Stimulated activated CD8-positive, alpha-beta memory T cell treated with anti-CD3 and anti-CD28 coated beads, Interleukin-12 subunit alpha, Interleukin-12 subunit beta, amount 100 ng/mL, for 4 hours (primary cell): ENCODE measurements around the gene HDGF.

Source experiments
- DNase-seq: peaks from one replicate; pipeline ENCODE4 v3.0.0-alpha.2; 2020; ENCODE audit warnings: low read depth

HDGF gene

DNA sequence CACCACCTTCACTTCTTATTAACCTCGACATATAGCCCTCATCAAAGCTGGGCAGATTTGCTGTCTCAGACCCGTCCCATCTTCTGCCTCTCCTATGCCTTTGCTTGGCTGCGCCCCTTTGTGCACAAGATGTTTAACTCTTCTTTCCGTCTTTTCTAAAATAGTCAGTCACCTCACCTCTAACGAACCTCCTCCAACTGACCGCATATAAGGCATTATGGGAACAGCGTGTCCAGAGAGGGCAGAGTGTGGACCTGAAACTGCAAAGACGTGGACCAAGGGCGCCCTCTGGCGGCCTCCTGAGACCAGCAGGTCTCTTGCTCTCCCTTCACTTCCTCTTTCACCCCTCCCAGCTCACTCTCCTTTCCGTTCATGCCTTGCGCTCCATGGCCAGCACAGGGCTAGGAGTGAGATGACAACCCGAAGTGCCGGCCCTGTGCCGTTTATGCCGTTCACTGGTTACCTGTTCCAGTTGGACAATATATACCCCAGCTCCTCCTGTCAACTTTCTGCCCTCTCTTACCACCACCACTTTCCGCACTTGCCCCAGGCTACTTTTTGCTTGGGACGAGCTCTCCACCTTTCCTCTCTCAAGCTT, 25.7 kb downstream of the HDGF start:
- DNase-seq: peak; percentile 56

- DNase-seq: no peak
These were observed 29.9 kb downstream of the HDGF start for GRCh38 chr1:156721535-156721934.

GRCh38 chr1:156721131-156721530, 30.3 kb downstream of the HDGF start:
- DNase-seq: no peak

- no peak for DNase-seq
These were observed 34.1 kb downstream of the HDGF start for GRCh38 chr1:156717351-156717750.

DNA sequence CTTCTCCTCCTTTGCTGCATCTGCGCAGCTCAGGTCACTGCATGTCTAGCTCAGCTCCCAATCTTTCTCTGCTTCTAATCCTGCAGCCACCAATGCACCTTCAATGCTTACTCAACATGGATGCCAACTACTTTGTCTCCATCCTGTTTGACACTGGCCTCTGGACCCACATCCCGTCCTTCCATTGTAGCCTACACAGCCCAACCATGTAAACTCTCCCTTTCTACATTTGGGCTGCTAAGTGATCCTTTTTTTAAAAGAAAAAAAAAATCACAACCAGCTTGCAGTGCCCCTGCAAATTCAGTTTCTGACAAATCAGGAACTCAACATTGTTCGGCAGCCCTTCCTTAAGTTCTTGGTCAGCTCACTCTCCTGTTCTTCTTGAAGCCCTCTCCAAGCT, 36.6 kb downstream of the HDGF start:
- no peak for DNase-seq

DNA sequence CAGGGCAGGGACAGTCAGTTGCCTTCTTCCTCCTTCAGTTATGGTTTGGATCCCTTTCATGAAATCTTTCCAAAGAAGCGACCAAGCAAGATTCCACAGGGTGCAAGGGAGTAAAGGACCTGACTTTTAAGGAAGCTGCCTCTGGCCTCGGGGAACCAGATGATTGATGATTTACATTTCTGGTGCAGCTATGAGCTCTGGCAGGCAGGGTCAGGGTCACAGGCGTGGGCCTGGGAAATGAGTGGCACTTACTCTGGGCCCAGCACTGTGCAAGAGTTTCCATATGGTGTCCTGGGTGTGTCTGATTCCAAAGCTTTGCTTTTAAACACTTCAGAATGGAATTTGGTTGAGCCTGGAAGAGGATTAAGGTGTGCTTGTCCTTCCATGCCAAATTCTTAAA, 38.8 kb downstream of the HDGF start:
- DNase-seq: no peak

DNA sequence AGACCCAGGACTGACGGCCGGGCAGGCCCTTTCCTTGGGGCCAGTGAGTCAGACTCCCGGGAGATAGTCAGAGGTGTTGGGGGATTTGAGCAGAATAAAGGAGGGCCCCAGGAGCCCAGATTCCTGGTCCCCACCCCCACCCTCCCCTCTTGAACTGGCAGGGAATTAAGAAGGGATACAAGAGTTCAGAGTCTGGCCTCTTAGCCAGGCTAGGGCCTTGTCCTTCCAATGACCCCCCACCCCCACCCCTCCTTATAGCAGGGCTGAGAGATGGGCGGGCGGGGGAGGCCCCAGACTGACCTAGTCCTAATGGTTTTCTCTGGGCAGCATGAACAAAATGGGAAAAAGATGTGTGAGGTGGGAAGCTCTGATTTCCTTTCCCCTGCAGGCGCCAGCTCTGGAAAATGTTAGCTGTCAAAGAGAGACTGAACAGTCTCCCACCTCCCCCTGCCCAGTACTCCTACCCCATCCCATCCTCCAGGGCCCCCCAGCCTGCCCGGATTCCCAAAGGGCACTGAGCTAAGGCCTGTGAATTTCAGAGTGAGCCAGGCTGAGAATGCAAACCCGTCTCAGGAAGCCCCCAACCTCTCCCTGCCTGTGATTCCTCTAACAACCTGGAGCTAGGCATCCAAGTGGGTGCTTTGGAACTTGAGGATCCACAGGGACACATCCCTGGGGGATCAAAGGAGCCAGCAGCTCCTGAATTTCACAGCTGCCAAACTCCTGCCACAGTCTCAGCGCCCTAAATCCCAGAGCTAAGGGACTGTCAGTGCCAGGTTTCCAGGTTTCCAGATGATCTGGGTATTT, 40.3 kb downstream of the HDGF start:
- no peak for DNase-seq

DNA sequence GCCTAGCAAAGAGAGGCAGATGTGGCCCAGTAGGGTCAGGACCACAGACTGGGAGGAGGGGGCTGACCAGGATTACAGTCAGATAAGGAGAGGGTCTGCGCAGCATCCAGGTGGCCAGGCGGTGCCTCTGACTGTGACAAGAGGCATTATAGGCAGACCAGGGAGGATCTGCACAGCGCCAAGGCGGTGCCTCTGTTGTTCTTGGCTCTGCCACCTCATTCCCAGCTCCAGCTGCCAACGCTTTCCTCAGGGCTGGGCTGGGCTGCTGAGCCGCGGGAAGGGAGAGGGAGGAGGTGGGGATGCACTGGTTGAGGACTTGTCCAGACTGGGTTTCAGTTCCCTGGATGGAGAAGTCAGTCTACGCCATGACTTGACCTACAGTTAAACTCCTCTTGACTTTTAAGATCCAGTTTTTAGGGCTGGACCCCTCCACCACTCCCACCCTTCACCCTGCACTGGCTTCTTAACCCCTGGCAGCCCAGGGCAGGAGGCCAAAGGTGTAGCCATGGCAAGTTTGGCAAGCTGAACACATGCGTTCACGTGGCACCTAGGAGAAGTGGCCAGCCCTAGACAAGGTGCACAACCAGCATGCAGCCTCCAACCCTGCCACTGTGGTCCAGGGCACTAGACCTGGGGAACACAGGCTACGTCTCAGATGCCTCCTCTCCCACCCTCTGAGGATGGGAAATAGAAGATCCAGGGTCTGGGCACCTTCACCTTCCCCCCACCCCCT, 41.6 kb downstream of the HDGF start:
- no peak for DNase-seq

DNA sequence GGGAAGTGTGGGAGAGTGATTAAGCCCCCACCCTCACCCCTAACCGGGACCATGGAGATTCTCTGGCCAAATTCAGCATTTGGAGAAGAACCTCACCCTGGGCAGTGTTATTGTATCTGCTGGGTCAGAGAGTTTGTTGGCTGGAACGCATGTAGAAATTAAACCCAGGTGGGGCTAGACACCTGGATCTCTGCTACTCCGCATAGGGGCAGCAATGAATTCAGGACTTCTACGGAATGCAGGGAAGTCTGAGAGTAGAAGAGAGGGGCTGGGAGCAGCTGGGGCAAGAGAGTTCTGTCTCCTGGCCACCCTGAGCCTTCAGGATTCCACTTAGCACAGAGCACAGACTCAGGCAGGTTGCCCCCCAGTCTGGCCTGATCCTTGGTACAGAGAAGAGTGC, 42.4 kb downstream of the HDGF start:
- no peak for DNase-seq

GRCh38 chr1:156708218-156708661, 43.2 kb downstream of the HDGF start:
- DNase-seq: no peak

DNA sequence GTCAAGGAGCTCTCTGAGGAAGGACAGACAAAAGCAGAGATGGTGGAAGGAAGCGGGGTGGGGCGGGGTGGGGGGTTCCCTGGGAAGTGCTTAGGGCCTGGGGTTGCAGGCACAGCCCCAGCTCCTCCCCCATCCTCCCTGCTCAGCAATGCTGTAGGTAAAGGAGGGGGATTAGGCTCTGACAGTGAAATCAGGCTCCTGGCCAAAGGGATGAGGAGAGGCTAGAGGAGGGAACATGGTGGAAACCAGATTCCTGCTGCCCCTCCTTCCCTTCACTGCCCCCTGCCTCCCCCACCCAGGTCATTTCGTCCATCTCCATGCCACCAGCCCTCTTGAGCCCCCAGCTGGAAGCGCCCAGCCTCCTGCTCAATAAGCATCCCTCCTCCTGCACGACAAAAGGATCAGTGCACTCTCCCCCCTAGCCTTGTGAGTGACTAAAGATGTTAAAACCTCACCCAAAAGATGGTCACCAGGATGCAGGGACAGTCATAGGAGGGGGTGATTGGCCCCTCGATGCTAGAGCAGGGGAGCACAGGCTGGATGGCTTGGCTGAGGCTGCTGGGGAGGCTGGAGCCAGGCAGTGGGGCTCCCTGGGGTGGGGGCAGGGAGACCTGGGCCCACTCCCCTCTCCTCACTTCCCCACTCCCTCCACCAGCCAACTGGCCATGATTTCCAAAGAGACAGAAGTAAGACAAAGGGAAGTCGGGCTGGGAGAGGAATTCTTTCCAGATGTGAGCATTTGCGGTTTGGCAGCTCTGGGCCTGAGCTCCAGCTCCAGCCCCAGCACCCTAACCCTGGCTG, 43.9 kb downstream of the HDGF start:
- DNase-seq: no peak

DNA sequence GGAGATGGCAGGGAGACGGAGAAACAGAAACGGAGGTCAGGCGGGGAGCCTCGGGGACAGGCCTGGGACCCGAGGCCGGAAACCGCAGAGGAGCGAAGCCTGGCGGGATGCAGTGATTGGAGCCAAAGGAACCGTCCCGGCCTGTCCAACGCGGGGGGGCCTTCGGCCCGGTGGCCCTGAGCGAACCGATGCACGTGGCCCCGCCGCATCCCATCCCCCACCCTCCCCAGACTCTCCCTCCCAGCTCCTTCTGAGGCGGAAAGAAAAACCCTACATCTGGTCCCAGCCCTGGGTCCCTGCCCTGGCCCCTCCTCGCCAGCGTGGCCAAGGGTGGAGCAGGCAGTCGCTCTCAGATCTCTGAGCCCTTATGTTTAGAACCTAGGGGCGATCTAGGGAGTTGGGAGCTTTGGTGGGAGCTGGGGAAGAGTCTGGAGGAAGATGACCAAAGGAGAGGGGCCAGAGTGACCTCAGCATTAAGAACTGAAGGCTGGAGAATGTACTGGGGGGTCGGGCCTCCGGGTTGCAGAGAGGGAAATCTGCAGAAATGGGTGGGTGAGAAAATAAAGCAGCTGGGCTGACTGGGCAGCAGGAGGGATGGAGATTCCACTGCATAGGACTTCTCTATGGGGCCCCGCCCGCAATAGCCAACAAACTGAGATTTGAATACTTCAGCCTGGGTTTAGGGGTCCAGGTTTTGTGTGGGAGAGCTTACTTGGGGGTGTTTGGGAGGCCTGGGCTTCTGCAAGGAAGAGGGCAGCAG, 44.6 kb downstream of the HDGF start:
- DNase-seq: no peak

GRCh38 chr1:156705918-156706656, 45.4 kb downstream of the HDGF start:
- DNase-seq: peak; percentile 37

DNA sequence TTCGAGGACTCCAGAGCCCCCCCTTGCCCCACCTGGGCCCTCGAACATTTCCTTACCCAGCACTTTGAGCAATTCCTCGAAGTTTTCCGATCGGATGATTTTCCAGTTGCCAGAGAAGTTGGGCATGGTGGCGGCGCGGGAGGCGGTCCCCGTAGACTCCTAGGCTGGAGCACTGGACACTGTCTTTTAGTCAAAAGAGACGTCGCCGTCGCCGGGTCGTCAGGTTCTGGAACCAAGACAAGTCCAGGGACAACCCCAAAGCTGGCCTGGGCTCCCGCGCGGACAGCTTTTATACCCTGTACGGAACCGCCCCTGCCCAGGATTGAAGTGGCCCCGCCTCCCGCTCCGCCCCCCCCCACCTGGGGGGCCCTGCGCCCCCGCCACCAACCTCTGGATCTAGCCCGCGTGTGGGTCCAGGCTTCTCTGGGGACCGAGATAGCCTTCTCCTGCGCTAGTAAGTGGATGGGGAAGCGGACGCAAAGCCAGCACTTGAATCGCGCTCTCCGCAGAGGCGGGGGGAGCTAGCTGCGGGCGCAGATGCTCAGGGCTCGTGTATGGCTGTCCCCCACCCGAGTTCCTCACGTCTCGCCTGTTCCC, 46.1 kb downstream of the HDGF start, which contains the start of gene CRABP2:
Gene CRABP2 (minus strand): TSS at position 263 of the 597 bp plus-strand sequence. CDS start 137 bp downstream, at position 126.
- DNase-seq: no peak

DNA sequence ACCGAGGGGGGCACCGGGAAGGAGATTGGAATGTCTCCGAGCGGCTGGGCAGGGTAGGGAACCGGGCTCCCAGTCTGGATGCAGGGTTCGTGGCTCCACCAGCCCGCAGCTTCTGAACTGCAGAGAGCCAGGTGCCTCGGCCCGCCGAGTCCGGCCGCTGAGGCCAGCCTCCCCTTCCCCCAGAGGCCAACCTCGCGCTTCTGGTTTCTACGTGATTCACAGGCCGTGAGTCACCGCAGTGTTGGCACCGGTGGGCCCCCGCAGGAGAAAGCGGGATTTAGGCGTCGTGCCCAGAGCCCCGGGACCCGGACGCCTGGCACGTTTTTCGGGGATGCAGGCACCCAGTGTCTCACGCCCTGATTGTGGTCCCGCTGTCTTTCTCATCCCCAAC, 46.5 kb downstream of the HDGF start:
- peak; percentile 12 for DNase-seq

GRCh38 chr1:156704166-156704711, 47.2 kb downstream of the HDGF start:
- DNase-seq: no peak

DNA sequence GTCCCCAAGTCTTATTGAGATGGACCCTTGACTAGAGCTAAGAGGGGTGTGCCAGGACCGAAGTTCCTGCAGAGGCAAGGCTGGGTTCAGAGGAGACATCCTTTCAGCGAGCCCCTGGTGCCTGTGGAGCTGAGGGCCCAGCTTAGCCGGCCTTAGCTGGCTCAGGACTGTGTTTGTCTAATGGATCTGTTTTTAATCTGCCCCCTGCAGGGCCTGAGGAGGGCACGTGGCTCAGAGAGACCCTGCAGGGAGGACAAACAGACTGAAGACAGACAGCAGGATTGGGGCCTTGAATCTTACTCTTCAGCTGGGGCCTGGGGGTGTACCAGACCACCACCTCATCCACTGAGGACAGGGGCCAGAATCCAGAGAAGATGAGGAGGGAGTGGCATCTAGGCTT, 47.7 kb downstream of the HDGF start:
- no peak for DNase-seq

DNA sequence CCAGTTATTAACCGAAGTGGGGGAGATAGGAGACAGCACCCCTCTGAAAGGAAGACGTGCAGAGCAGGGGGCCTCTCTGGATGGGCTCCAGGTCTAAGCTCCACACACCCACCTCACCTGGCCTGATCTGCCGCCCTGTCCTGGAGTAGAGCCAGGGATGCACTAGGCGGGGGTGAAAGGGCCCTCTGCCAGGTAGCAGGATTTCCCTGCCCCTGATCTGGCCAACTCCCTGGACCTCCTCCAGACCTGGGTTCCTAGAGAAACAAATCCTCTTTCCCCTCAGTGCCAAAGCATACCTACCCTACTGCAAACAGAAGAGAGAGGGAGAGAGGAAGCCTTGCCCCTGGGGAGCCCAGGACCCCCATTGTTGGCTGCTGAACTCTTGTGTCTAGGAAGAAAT, 48.1 kb downstream of the HDGF start:
- no peak for DNase-seq

GRCh38 chr1:156700736-156701531, 50.5 kb downstream of the HDGF start:
- DNase-seq: no peak
